Parathyroid adenoma (tissue), 2 donors: ENCODE data around the gene SFTPA1.
"Not testable (repeated sequence)": the region's sequence is repeated elsewhere in the genome, so short reads cannot be mapped to it uniquely, and the experiment has no call there.

ENCODE experiments used
- H2AFZ ChIP-seq: fragments of 300-600 bp; sonication (generic); one replicate; pipeline ENCODE4 v1.7.0; 2017; ENCODE audit warnings: antibody characterized with exemption, mild to moderate bottlenecking
- H3K27ac ChIP-seq: fragments of 300-600 bp; sonication (generic); one replicate; pipeline ENCODE4 v1.7.0; 2017
- H3K27me3 ChIP-seq: fragments of 300-600 bp; sonication (generic); one replicate; pipeline ENCODE4 v1.7.0; 2017; ENCODE audit warnings: low read length; ENCODE audit not compliant: control insufficient read depth, insufficient read depth
- H3K36me3 ChIP-seq: fragments of 300-600 bp; sonication (generic); one replicate; pipeline ENCODE4 v1.7.0; 2017; ENCODE audit warnings: low read length; ENCODE audit not compliant: control insufficient read depth, insufficient read depth
- H3K4me1 ChIP-seq: fragments of 300-600 bp; sonication (generic); one replicate; pipeline ENCODE4 v1.7.0; 2017; ENCODE audit warnings: control low read depth
- H3K4me2 ChIP-seq: fragments of 300-600 bp; sonication (generic); one replicate; pipeline ENCODE4 v1.7.0; 2017; ENCODE audit warnings: low read length
- H3K4me3 ChIP-seq: fragments of 300-600 bp; sonication (generic); one replicate; pipeline ENCODE4 v1.7.0; 2017; ENCODE audit warnings: low read depth, low read length
- H3K79me2 ChIP-seq: fragments of 300-600 bp; sonication (generic); one replicate; pipeline ENCODE4 v1.7.0; 2017; ENCODE audit warnings: control low read depth
- H3K9ac ChIP-seq: fragments of 300-600 bp; sonication (generic); one replicate; pipeline ENCODE4 v1.7.0; 2017; ENCODE audit warnings: mild to moderate bottlenecking
- H3K9me3 ChIP-seq: fragments of 300-600 bp; sonication (generic); one replicate; pipeline ENCODE4 v1.7.0; 2017; ENCODE audit warnings: low read length; ENCODE audit not compliant: control insufficient read depth
- TF ChIP-seq, protein P1 (sequence below): fragments of 300-600 bp; sonication (generic); IDR thresholded peaks from one replicate; pipeline ENCODE4 v1.7.0; 2017; ENCODE audit warnings: antibody characterized with exemption, mild to moderate bottlenecking
- donor health status: primary hyperparathyroidism.

SFTPA1 gene

DNA sequence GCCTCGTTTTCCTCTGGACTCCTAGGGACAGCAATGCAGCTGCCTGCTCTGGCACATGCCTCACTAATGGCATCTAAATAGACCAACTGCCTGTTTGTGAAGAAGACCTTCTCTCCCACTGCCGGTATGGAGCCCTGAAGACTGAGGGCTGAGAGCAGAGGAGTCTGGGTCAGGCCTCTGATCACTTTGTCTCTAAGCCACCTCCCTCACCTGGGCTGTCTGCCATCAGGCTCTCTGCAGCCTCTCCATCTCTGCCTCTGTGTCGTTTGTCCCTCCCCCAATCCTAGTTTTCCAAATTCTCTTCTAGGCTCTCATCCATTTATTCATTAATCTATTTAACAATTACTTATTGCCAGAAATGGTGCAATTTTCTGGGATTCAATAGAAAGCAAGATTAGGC lies 15.2 kb upstream of the SFTPA1 start:
- Histone ChIP-seq H3K79me2 (no peaks in the 10 kb centered on the region), H3K4me2 (no peak overlapping the region), H2AFZ (no peak overlapping the region), H3K27ac (no peak overlapping the region), H3K4me3 (no peak overlapping the region), H3K4me1 (no peaks in the 10 kb centered on the region), H3K9me3 (no peaks in the 10 kb centered on the region), H3K9ac (no peak overlapping the region), H3K27me3 (no peaks in the 10 kb centered on the region), H3K36me3 (no peaks in the 10 kb centered on the region)
- TF ChIP-seq, protein P1, sequence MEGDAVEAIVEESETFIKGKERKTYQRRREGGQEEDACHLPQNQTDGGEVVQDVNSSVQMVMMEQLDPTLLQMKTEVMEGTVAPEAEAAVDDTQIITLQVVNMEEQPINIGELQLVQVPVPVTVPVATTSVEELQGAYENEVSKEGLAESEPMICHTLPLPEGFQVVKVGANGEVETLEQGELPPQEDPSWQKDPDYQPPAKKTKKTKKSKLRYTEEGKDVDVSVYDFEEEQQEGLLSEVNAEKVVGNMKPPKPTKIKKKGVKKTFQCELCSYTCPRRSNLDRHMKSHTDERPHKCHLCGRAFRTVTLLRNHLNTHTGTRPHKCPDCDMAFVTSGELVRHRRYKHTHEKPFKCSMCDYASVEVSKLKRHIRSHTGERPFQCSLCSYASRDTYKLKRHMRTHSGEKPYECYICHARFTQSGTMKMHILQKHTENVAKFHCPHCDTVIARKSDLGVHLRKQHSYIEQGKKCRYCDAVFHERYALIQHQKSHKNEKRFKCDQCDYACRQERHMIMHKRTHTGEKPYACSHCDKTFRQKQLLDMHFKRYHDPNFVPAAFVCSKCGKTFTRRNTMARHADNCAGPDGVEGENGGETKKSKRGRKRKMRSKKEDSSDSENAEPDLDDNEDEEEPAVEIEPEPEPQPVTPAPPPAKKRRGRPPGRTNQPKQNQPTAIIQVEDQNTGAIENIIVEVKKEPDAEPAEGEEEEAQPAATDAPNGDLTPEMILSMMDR, result no peak

DNA sequence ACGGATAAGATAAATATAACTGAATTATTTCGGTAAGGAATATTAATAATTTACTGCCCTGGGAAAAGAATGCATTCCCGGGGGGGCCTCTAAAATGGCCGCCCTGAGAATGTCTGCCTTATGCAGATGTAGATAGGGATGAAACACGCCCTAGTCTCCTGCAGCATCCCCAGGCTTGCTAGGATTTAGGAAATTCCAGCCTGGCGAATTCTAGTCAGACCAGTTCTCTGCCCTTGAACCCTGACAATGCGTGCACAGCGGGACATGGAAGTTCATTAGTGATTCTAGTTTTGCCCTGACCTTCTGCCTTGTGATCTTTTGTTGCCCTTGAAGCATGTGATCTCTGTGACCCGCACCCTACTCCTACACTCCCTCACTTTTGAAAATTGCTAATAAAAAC lies 11.1 kb upstream of the SFTPA1 start:
- H3K9me3 ChIP-seq, H3K4me3 ChIP-seq, H3K4me2 ChIP-seq, H2AFZ ChIP-seq, H3K27ac ChIP-seq, H3K36me3 ChIP-seq, H3K4me1 ChIP-seq, H3K9ac ChIP-seq, H3K27me3 ChIP-seq, H3K79me2 ChIP-seq: not testable (repeated sequence)

DNA sequence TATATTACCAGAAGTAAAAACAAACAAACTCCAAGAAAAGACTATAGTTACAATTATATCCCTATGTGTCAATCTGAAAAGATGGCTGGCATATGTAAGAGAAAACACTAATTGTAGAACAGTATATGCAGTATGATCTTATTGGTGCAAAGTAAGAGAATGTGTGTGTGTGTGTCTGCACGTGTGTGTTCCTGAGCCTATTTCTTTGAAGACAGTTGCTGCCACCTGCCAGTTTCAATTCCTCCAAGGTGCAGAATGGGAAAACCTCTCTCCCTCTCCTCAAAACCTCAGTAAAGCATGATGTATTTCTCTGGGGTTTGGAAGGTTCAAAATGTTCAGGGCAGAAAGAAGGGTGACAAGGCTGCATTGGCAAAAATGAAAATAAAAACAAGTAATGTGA lies 8.8 kb upstream of the SFTPA1 start:
- Histone ChIP-seq H3K36me3 (peaks cover 2% of the 10 kb centered on the region), H2AFZ (no peak overlapping the region), H3K9me3 (no peaks in the 10 kb centered on the region), H3K27ac (no peak overlapping the region), H3K4me2 (no peak overlapping the region), H3K9ac (no peak overlapping the region), H3K27me3 (no peaks in the 10 kb centered on the region), H3K4me3 (no peak overlapping the region), H3K4me1 (no peaks in the 10 kb centered on the region), H3K79me2 (no peaks in the 10 kb centered on the region)
- TF ChIP-seq, protein P1, result no peak

GRCh38 chr10:79602953-79603352 lies 7.8 kb upstream of the SFTPA1 start:
- H3K27ac ChIP-seq, result no peak overlapping the region
- peaks cover 2% of the 10 kb centered on the region for H3K36me3 ChIP-seq
- TF ChIP-seq, protein P1, result no peak
- H3K9ac ChIP-seq, result no peak overlapping the region
- H2AFZ ChIP-seq, result no peak overlapping the region
- no peaks in the 10 kb centered on the region for H3K79me2 ChIP-seq
- no peak overlapping the region for H3K4me2 ChIP-seq
- no peaks in the 10 kb centered on the region for H3K4me1 ChIP-seq
- H3K9me3 ChIP-seq, result no peaks in the 10 kb centered on the region
- no peak overlapping the region for H3K4me3 ChIP-seq
- H3K27me3 ChIP-seq, result no peaks in the 10 kb centered on the region

GRCh38 chr10:79604294-79604693 lies 6.4 kb upstream of the SFTPA1 start:
- Histone ChIP-seq H3K4me2 (no peak overlapping the region), H3K9ac (no peak overlapping the region), H3K9me3 (no peaks in the 10 kb centered on the region), H3K27ac (no peak overlapping the region), H2AFZ (no peak overlapping the region), H3K4me3 (no peak overlapping the region), H3K27me3 (no peaks in the 10 kb centered on the region), H3K36me3 (peaks cover 2% of the 10 kb centered on the region), H3K79me2 (no peaks in the 10 kb centered on the region), H3K4me1 (no peaks in the 10 kb centered on the region)
- TF ChIP-seq, protein P1, result no peak
